Upper lobe of left lung (tissue), 6 donors: ENCODE results near the gene FOLR2. TPM values are rescaled to one million over a fixed set of nuclear protein-coding genes. Genes with fewer than 3 reads are reported as not detected.

ENCODE experiments used
- ATAC-seq, 2 donors: fragments of 200-7000 bp; cut with Tn5 transposase; one replicate each; pipeline ENCODE4 v1.9.1; 2022; ENCODE audit warnings: mild to moderate bottlenecking in 2 of 2, moderate library complexity in 2 of 2; ENCODE audit not compliant: low FRiP score in 2 of 2
- DNase-seq, 2 donors: peaks; one replicate each; pipeline ENCODE4 v3.0.0-alpha.2; 2019 to 2020
- H3K27ac ChIP-seq, 4 donors: fragments of 200-600 bp; sonication (generic); one replicate each; pipeline ENCODE4 v1.5.1; 2016 to 2019
- H3K27me3 ChIP-seq, 4 donors: fragments of 200-600 bp; sonication (generic); one replicate each; pipeline ENCODE4 v1.5.1; 2017 to 2019
- H3K36me3 ChIP-seq, 4 donors: fragments of 200-600 bp; sonication (generic); one replicate each; pipeline ENCODE4 v1.5.1; 2016 to 2019
- H3K4me1 ChIP-seq, 4 donors: fragments of 200-600 bp; sonication (generic); one replicate each; pipeline ENCODE4 v1.5.1; 2018 to 2019
- H3K4me3 ChIP-seq, 4 donors: fragments of 200-600 bp; sonication (generic); one replicate each; pipeline ENCODE4 v1.5.1; 2017 to 2019; ENCODE audit warnings: mild to moderate bottlenecking in 2 of 4, moderate library complexity in 1 of 4
- H3K9me3 ChIP-seq, 4 donors: fragments of 200-600 bp; sonication (generic); one replicate each; pipeline ENCODE4 v1.5.1; 2018 to 2019
- EP300 ChIP-seq, 4 donors: sonication (generic); formaldehyde crosslinking; IDR thresholded peaks; one replicate each; pipeline ENCODE4 v1.5.1; 2017; ENCODE audit warnings: antibody characterized with exemption in 4 of 4, control low read depth in 2 of 4
- POLR2A ChIP-seq, 4 donors: fragments of 450-650 bp; IDR thresholded peaks; one replicate each; pipeline ENCODE4 v1.5.1; 2016 to 2017; ENCODE audit warnings: antibody characterized with exemption in 4 of 4, mild to moderate bottlenecking in 2 of 4
- POLR2AphosphoS5 ChIP-seq, 2 donors: sonication (generic); formaldehyde crosslinking; IDR thresholded peaks; one replicate each; pipeline ENCODE4 v1.5.1; 2017; ENCODE audit warnings: antibody characterized with exemption in 2 of 2
- WGBS, 2 donors: methylation state at CpG; one replicate each; pipeline ENCODE4 v1.1.5; 2017 to 2018; 5-methylcytosine and 5-hydroxymethylcytosine counted together
- total RNA-seq, 6 donors: library from RNA; depleted of rRNA in 4 of 6; stranded (reverse); fragments of >200 nt in 4 of 6; gene quantifications; one replicate each; pipeline versions ENCODE4 v1.1.0 to v1.2.1, GENCODE V29; 2016 to 2021
- TF ChIP-seq, protein P1 (sequence below), 6 experiments: fragments of 450-650 bp in 4 of 6; fragments of 200-600 bp in 2 of 6; sonication (generic) in 2 of 6; IDR thresholded peaks; one replicate each; pipeline ENCODE4 v1.5.1; 2016 to 2019; ENCODE audit warnings: antibody characterized with exemption in 6 of 6
- donor health status: DM: no; HTN: no; CAD: no; lungs with moderate emphysema.
- donor health status: DM: no; HTN: yes; CAD: no; lungs with severe emphysema.

Gene FOLR2
- total RNA-seq, 6 donors from 2014 or later: 4.8 to 28.7 (median 12.8) TPM

- H3K27ac ChIP-seq: no peak overlapping the region
- peak in 1 of 2 donors; percentile 10 for DNase-seq
- TF ChIP-seq, protein P1, sequence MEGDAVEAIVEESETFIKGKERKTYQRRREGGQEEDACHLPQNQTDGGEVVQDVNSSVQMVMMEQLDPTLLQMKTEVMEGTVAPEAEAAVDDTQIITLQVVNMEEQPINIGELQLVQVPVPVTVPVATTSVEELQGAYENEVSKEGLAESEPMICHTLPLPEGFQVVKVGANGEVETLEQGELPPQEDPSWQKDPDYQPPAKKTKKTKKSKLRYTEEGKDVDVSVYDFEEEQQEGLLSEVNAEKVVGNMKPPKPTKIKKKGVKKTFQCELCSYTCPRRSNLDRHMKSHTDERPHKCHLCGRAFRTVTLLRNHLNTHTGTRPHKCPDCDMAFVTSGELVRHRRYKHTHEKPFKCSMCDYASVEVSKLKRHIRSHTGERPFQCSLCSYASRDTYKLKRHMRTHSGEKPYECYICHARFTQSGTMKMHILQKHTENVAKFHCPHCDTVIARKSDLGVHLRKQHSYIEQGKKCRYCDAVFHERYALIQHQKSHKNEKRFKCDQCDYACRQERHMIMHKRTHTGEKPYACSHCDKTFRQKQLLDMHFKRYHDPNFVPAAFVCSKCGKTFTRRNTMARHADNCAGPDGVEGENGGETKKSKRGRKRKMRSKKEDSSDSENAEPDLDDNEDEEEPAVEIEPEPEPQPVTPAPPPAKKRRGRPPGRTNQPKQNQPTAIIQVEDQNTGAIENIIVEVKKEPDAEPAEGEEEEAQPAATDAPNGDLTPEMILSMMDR (IDR thresholded peaks at IDR 0.05): no peak
- no peak for TF ChIP-seq EP300 (IDR thresholded peaks at IDR 0.05)
- TF ChIP-seq POLR2AphosphoS5 (IDR thresholded peaks at IDR 0.05): no peak
- TF ChIP-seq POLR2A (IDR thresholded peaks at IDR 0.05): no peak
- peaks cover under 1 to 18% (median 16%) of the 10 kb centered on the region in 4 donors for H3K36me3 ChIP-seq
- no peak overlapping the region for H3K4me3 ChIP-seq
- no peaks in the 10 kb centered on the region for H3K9me3 ChIP-seq
- WGBS, 2 donors: 21 to 26% methylated on average over 8 to 20 of the region's 20 CpGs
- no peak for ATAC-seq
- peaks cover 36 to 56% (median 42%) of the 10 kb centered on the region in 4 donors for H3K4me1 ChIP-seq
- H3K27me3 ChIP-seq: peaks cover 0 to 54% (median 31%) of the 10 kb centered on the region in 4 donors
Observed at GRCh38 chr11:72241291-72241781, 24.7 kb downstream of the FOLR2 start.

DNA sequence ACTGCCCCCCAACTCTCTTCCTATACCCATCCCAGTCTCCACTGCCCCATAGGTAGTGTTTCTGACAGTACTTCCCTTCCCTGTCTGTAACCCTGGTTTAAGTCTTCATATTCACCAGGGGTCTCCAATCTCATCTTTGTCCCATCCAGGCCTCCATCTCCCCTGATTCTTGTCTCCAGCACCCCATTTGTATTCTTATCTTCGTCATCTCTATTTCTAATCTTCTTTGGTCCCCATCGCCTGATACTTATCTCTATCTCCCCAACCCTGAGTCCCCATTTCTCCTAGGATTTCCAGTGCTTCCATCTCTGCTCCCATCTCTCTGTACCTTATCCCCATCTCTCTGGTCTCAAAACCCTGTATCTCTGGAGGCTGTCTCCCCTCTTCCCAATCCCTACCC is 25.5 kb downstream of the FOLR2 start:
- no peak for ATAC-seq
- no peak overlapping the region for H3K4me3 ChIP-seq
- peaks cover 36 to 56% (median 42%) of the 10 kb centered on the region in 4 donors for H3K4me1 ChIP-seq
- WGBS, 2 donors: 96% methylated on average over 2 of the region's 2 CpGs
- H3K27ac ChIP-seq: no peak overlapping the region
- TF ChIP-seq POLR2A (IDR thresholded peaks at IDR 0.05) (no peak), POLR2AphosphoS5 (IDR thresholded peaks at IDR 0.05) (no peak), EP300 (IDR thresholded peaks at IDR 0.05) (no peak)
- TF ChIP-seq, protein P1 (IDR thresholded peaks at IDR 0.05): no peak
- peaks cover 0 to 57% (median 33%) of the 10 kb centered on the region in 4 donors for H3K27me3 ChIP-seq
- peaks cover 0 to 12% (median 8%) of the 10 kb centered on the region in 4 donors for H3K36me3 ChIP-seq
- H3K9me3 ChIP-seq: no peaks in the 10 kb centered on the region
- DNase-seq: no peak

- TF ChIP-seq POLR2AphosphoS5 (IDR thresholded peaks at IDR 0.05) (no peak), POLR2A (IDR thresholded peaks at IDR 0.05) (no peak), EP300 (IDR thresholded peaks at IDR 0.05) (no peak)
- TF ChIP-seq, protein P1 (IDR thresholded peaks at IDR 0.05): no peak
- peaks cover 31 to 45% (median 34%) of the 10 kb centered on the region in 4 donors for H3K4me1 ChIP-seq
- H3K27ac ChIP-seq: no peak overlapping the region
- H3K36me3 ChIP-seq: no peaks in the 10 kb centered on the region
- 36 to 43% methylated on average over 28 to 29 of the region's 58 CpGs for WGBS, 2 donors
- peaks cover 0 to 57% (median 34%) of the 10 kb centered on the region in 4 donors for H3K27me3 ChIP-seq
- ATAC-seq (no peak), DNase-seq (peak; percentile 14 to 85)
- peak overlapping the region in 2 of 4 donors; percentile 2 to 32 for H3K4me3 ChIP-seq
- no peaks in the 10 kb centered on the region for H3K9me3 ChIP-seq
Observed at GRCh38 chr11:72243173-72244059, 26.8 kb downstream of the FOLR2 start.

DNA sequence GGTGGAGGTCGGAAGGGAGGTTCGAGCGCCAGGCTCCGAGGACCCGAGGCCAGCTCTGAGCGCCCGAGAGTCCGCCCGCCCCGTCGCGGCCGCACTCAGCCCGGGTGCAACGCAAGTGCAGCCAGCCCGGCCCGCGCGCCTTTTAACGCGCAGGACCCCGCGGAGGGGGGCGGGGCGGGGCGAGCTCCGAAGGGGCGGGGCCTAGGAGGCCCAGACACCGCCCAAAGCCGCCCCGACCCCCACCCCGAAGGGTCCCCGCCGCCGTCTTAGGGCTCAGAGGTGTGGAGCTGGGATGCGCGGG is 27.4 kb downstream of the FOLR2 start, which contains the start of gene PHOX2A:
Gene PHOX2A (minus strand): TSS at position 117 of the 301 bp plus-strand sequence. CDS start 172 bp downstream, outside the sequence.
- Histone ChIP-seq H3K4me3 (peak within 1 kb of the TSS in 2 of 4 donors; percentile 2 to 32), H3K36me3 (no peaks in the 10 kb centered on the region), H3K4me1 (peaks cover 27 to 39% (median 29%) of the 10 kb centered on the region in 4 donors), H3K27me3 (peaks cover 0 to 57% (median 34%) of the 10 kb centered on the region in 4 donors), H3K9me3 (no peaks in the 10 kb centered on the region), H3K27ac (no peak within 1 kb of the TSS)
- 18% methylated on average over 15 of the region's 37 CpGs; no CpG with 5 or more reads in 1 of the 2 donors for WGBS, 2 donors
- DNase-seq: no peak
- ATAC-seq: no peak
- TF ChIP-seq, protein P1 (IDR thresholded peaks at IDR 0.05): no peak
- no peak for TF ChIP-seq POLR2AphosphoS5 (IDR thresholded peaks at IDR 0.05)
- TF ChIP-seq POLR2A (IDR thresholded peaks at IDR 0.05): no peak
- no peak for TF ChIP-seq EP300 (IDR thresholded peaks at IDR 0.05)
